IMR-90 (cell line): ENCODE measurements around the gene CLTA. TPM values are rescaled to one million over a fixed set of nuclear protein-coding genes. Genes with fewer than 3 reads are reported as not detected.

Experiments
- ATAC-seq: fragments of 200-7000 bp; cut with Tn5 transposase; 2 replicates; pipeline ENCODE4 v1.9.1; 2020; ENCODE audit warnings: low read depth, mild to moderate bottlenecking, moderate library complexity
- BruUV-seq: library from RNA; stranded (reverse); fragments of 400-500 nt; replicated peaks from 2 replicates; lab custom pipeline; 2021; lab: Mats Ljungman, UMichigan
- CTCF ChIA-PET: fragments of 300-600 bp; formaldehyde crosslinking; extraction: SDS; loops from one replicate; lab custom pipeline; 2021; ENCODE audit warnings: antibody characterized with exemption; lab: Yijun Ruan, JAX
- POLR2A ChIA-PET: fragments of 300-600 bp; sonication (Branson Sonifier 250); formaldehyde crosslinking; loops from one replicate; lab custom pipeline; 2022; ENCODE audit warnings: antibody characterized with exemption; ENCODE audit not compliant: unreplicated experiment; lab: Charles Lee
- DNase-seq: peaks from one replicate; pipeline ENCODE4 v3.0.0; 2013
- H2AFZ ChIP-seq: replicated peaks from 2 replicates; pipeline ENCODE3; 2013; ENCODE audit warnings: low read length, mild to moderate bottlenecking; ENCODE audit not compliant: poor library complexity
- H2AK5ac ChIP-seq: 2 replicates; pipeline ENCODE4 v1.6.1; 2013; ENCODE audit warnings: low read depth, low read length, inconsistent platforms
- H2AK9ac ChIP-seq: replicated peaks from 2 replicates; pipeline ENCODE3; 2013; ENCODE audit warnings: mild to moderate bottlenecking, low read depth, low read length, moderate library complexity; ENCODE audit not compliant: poor library complexity
- H2BK120ac ChIP-seq: 2 replicates; pipeline ENCODE4 v1.6.1; 2013; ENCODE audit warnings: low read depth, low read length, inconsistent platforms
- H2BK15ac ChIP-seq: 3 replicates; pipeline ENCODE4 v1.6.1; 2013; ENCODE audit warnings: low read depth, low read length, inconsistent platforms
- H2BK20ac ChIP-seq: 2 replicates; pipeline ENCODE4 v1.6.1; 2013; ENCODE audit warnings: low read depth, mild to moderate bottlenecking, inconsistent platforms, low read length, moderate library complexity
- H2BK5ac ChIP-seq: 2 replicates; pipeline ENCODE4 v1.6.1; 2013; ENCODE audit warnings: mild to moderate bottlenecking, low read depth, low read length, inconsistent platforms; ENCODE audit not compliant: poor library complexity, severe bottlenecking
- H3K14ac ChIP-seq: replicated peaks from 2 replicates; pipeline ENCODE4 v1.6.1; 2013; ENCODE audit warnings: low read depth, low read length, inconsistent platforms
- H3K18ac ChIP-seq: 2 replicates; pipeline ENCODE4 v1.6.1; 2013; ENCODE audit warnings: low read depth, low read length, control low read depth
- H3K23ac ChIP-seq: 2 replicates; pipeline ENCODE4 v1.6.1; 2013; ENCODE audit warnings: low read depth, low read length, inconsistent platforms
- H3K27ac ChIP-seq: 2 replicates; pipeline ENCODE4 v1.5.1; 2013; ENCODE audit warnings: mild to moderate bottlenecking, control low read depth, low read length; ENCODE audit not compliant: insufficient read depth
- H3K27me3 ChIP-seq: 2 replicates; pipeline ENCODE4 v1.6.1; 2013; ENCODE audit warnings: low read length; ENCODE audit not compliant: control insufficient read depth, insufficient read depth
- H3K36me3 ChIP-seq: 2 replicates; pipeline ENCODE4 v1.6.1; 2013; ENCODE audit warnings: low read length, mixed read lengths; ENCODE audit not compliant: control insufficient read depth, insufficient read depth
- H3K4ac ChIP-seq: 2 replicates; pipeline ENCODE4 v1.6.1; 2013; ENCODE audit warnings: low read depth, low read length, inconsistent platforms
- H3K4me1 ChIP-seq: 2 replicates; pipeline ENCODE4 v1.6.1; 2013; ENCODE audit warnings: low read length, mixed read lengths; ENCODE audit not compliant: control insufficient read depth, insufficient read depth
- H3K4me2 ChIP-seq: 2 replicates; pipeline ENCODE4 v1.6.1; 2013; ENCODE audit warnings: low read depth, mild to moderate bottlenecking, control low read depth, low read length, moderate library complexity
- H3K4me3 ChIP-seq: 2 replicates; pipeline ENCODE4 v1.5.1; 2013; ENCODE audit warnings: low read depth, mild to moderate bottlenecking, control low read depth, low read length, moderate library complexity; ENCODE audit not compliant: insufficient read depth
- H3K56ac ChIP-seq: 2 replicates; pipeline ENCODE4 v1.6.1; 2013; ENCODE audit warnings: low read length, inconsistent platforms; ENCODE audit not compliant: insufficient read depth; ENCODE audit errors: extremely low read depth
- H3K79me1 ChIP-seq, 2 experiments: 2 replicates each; pipeline ENCODE4 v1.6.1; 2013; ENCODE audit warnings: low read length in 2 of 2, inconsistent platforms in 1 of 2, low read depth in 1 of 2
- H3K9ac ChIP-seq: 2 replicates; pipeline ENCODE4 v1.6.1; 2013; ENCODE audit warnings: low read depth, low read length, control low read depth
- H3K9me1 ChIP-seq: 2 replicates; pipeline ENCODE4 v1.6.1; 2013; ENCODE audit warnings: low read length, inconsistent platforms; ENCODE audit not compliant: insufficient read depth
- H3K9me3 ChIP-seq: 2 replicates; pipeline ENCODE4 v1.6.1; 2013; ENCODE audit warnings: low read length; ENCODE audit not compliant: control insufficient read depth, insufficient read depth
- H4K20me1 ChIP-seq: 2 replicates; pipeline ENCODE4 v1.6.1; 2013; ENCODE audit warnings: low read length, inconsistent platforms; ENCODE audit not compliant: insufficient read depth
- H4K5ac ChIP-seq: 2 replicates; pipeline ENCODE4 v1.6.1; 2013; ENCODE audit warnings: mild to moderate bottlenecking, low read depth, low read length, control low read depth
- H4K8ac ChIP-seq, 2 experiments: 2 replicates each; pipeline ENCODE4 v1.6.1; 2013; ENCODE audit warnings: low read depth in 2 of 2, low read length in 2 of 2, control low read depth in 1 of 2, inconsistent platforms in 1 of 2
- H4K91ac ChIP-seq: 2 replicates; pipeline ENCODE4 v1.6.1; 2013; ENCODE audit warnings: low read depth, low read length, inconsistent platforms; ENCODE audit not compliant: insufficient read depth
- CTCF ChIP-seq: conservative IDR thresholded peaks from 2 replicates; pipeline ENCODE4 v1.5.1; 2012; ENCODE audit warnings: mild to moderate bottlenecking, low read depth, low read length, improper control_type of control experiment
- MXI1 ChIP-seq: IDR thresholded peaks from 2 replicates; pipeline ENCODE4 v1.6.1; 2012; ENCODE audit warnings: low read depth, mild to moderate bottlenecking, low read length, moderate library complexity, borderline replicate concordance
- RAD21 ChIP-seq: IDR thresholded peaks from 2 replicates; pipeline ENCODE4 v1.6.1; 2012; ENCODE audit warnings: low read length, improper control_type of control experiment
- WGBS, 2 experiments: methylation state at CpG; one replicate each; pipeline versions ENCODE4 v1.1.5 to v1.1.7; 2013; ENCODE audit warnings: missing lambda C conversion rate in 2 of 2; ENCODE audit not compliant: insufficient read length in 1 of 2; ENCODE audit errors: extremely low coverage in 2 of 2; 5-methylcytosine and 5-hydroxymethylcytosine counted together
- dilution Hi-C: fragments of 300-500 bp; cut with HindIII; formaldehyde crosslinking; loops from one replicate; pipeline ENCODE4 v1.14.3; 2018; ENCODE audit warnings: low sequenced_read_pairs; ENCODE audit not compliant: unreplicated experiment
- in situ Hi-C: fragments of 300-500 bp; cut with MboI; formaldehyde crosslinking; loops from 3 replicates; pipeline ENCODE4 v1.14.3; 2019; ENCODE audit warnings: low sequenced_read_pairs, inconsistent platforms, mixed read lengths
- intact Hi-C: fragments of 100-400 bp; cut with micrococcal nuclease; formaldehyde crosslinking; loops from 2 replicates; pipeline ENCODE4 v1.10.0; 2022
- polyA plus RNA-seq, 3 experiments: library from polyadenylated mRNA; depleted of rRNA; stranded (reverse); fragments of >200 nt; gene quantifications; 2 replicates each; pipeline ENCODE4 v1.2.3, GENCODE V29; 2012; ENCODE audit warnings: low replicate concordance in 1 of 3
- total RNA-seq: library from RNA; depleted of rRNA; stranded (reverse); fragments of >200 nt; gene quantifications from 2 replicates; pipeline ENCODE4 v1.2.3, GENCODE V29; 2012

Gene CLTA
- total and polyA plus RNA-seq, 2 of the 4 experiments (the other 2 are of a cell fraction) = 133 to 246 TPM

- TF ChIP-seq RAD21 = no peak
Measured at GRCh38 chr9:36194326-36195000, 3.7 kb downstream of the CLTA start (continued).

- in situ Hi-C loops (no loop called here), dilution Hi-C loops (no loop called here)
- H3K27ac ChIP-seq = no peak overlapping the region
Measured at GRCh38 chr9:36204906-36205547, 14.3 kb downstream of the CLTA start.

More at GRCh38 chr9:36204906-36205547, 14.3 kb downstream of the CLTA start:
- H4K20me1 ChIP-seq = peaks cover 51% of the 10 kb centered on the region
- DNase-seq (no peak), ATAC-seq (0 out of 2 replicates have a peak, but pooled peaks have one; percentile 13)
- H2BK15ac ChIP-seq = no peak overlapping the region
- no peak overlapping the region for H3K4me2 ChIP-seq
- intact Hi-C loops = loop anchor here (5.0 kb wide), 1 partner anchor 248 kb away; the partner anchor contains the start of gene OR2S2
- H3K9me3 ChIP-seq = no peaks in the 10 kb centered on the region
- H2BK5ac ChIP-seq = no peak overlapping the region
- peaks cover 21% of the 10 kb centered on the region for H3K9me1 ChIP-seq
- H3K4me3 ChIP-seq = no peak overlapping the region
- H3K79me1 ChIP-seq = peaks cover 46 to 77% of the 10 kb centered on the region in 2 experiments
- no TSS peak for BruUV-seq
- no peak overlapping the region for H2BK20ac ChIP-seq
- no peak overlapping the region for H4K91ac ChIP-seq
- H2AK5ac ChIP-seq = no peak overlapping the region
- H3K4me1 ChIP-seq = peaks cover 20% of the 10 kb centered on the region
- H2AFZ ChIP-seq = no peak overlapping the region
- no peak overlapping the region for H3K23ac ChIP-seq
- ChIA-PET CTCF (interaction anchor here (0.6 to 1.3 kb wide), 2 partner anchors 14 to 320 kb away, joined by 3 to 4 read pairs; partner anchors contain the start of gene CLTA), POLR2A (no interaction called here)
- H2AK9ac ChIP-seq = no peak overlapping the region
- H3K36me3 ChIP-seq = peaks cover 71% of the 10 kb centered on the region
- WGBS, 2 experiments = 91% methylated on average over 4 of the region's 11 CpGs; no CpG with 5 or more reads in 1 of the 2 experiments
- H4K8ac ChIP-seq = no peak overlapping the region
- no peak overlapping the region for H3K14ac ChIP-seq
- TF ChIP-seq MXI1 (no peak), CTCF (peak; percentile 21; the same call in 1 of the 2 replicates)
- H3K4ac ChIP-seq = no peak overlapping the region
- no peak overlapping the region for H3K9ac ChIP-seq
- no peak overlapping the region for H3K18ac ChIP-seq
- H3K27me3 ChIP-seq = no peaks in the 10 kb centered on the region
- H2BK120ac ChIP-seq = no peak overlapping the region
- H4K5ac ChIP-seq = no peak overlapping the region
- H3K56ac ChIP-seq = no peak overlapping the region
